NCI-H82 treated with DMSO at 0.1 percent for 48 hours (cell line): Measurements from ENCODE around the gene MOV10L1.
"Not testable (repeated sequence)": the region's sequence is repeated elsewhere in the genome, so short reads cannot be mapped to it uniquely, and the experiment has no call there.

Source experiments
- DNase-seq: peaks from one replicate; lab custom pipeline; 2025; ENCODE audit not compliant: unreplicated experiment; lab: John Stamatoyannopoulos, UW

Gene MOV10L1

GRCh38 chr22:50199829-50200460 is 110.1 kb downstream of the MOV10L1 start:
- no peak for DNase-seq

- DNase-seq: peak; percentile 58
Observed at GRCh38 chr22:50200461-50201190, 110.8 kb downstream of the MOV10L1 start, which contains the start of gene SELENOO. Gene SELENOO, plus strand, starts transcription at chr22:50201011. Its CDS starts 26 bp downstream, at chr22:50201037.

- DNase-seq: no peak
Observed at GRCh38 chr22:50201191-50202129, 111.7 kb downstream of the MOV10L1 start.

- DNase-seq: no peak
Observed at GRCh38 chr22:50202130-50202666, 112.4 kb downstream of the MOV10L1 start.

- DNase-seq: no peak
Observed at GRCh38 chr22:50203288-50203687, 113.5 kb downstream of the MOV10L1 start.

GRCh38 chr22:50204571-50204970 is 114.8 kb downstream of the MOV10L1 start:
- DNase-seq: no peak

- DNase-seq: not testable (repeated sequence)
Observed at GRCh38 chr22:50204998-50205397, 115.2 kb downstream of the MOV10L1 start.

- DNase-seq: no peak
Observed at GRCh38 chr22:50205781-50206569, 116.2 kb downstream of the MOV10L1 start.

GRCh38 chr22:50206599-50206998 is 116.8 kb downstream of the MOV10L1 start:
- DNase-seq: no peak

- DNase-seq: no peak
Observed at GRCh38 chr22:50207383-50208140, 117.8 kb downstream of the MOV10L1 start.

GRCh38 chr22:50208430-50208938 is 118.7 kb downstream of the MOV10L1 start:
- no peak for DNase-seq

GRCh38 chr22:50208939-50209892 is 119.4 kb downstream of the MOV10L1 start:
- no peak for DNase-seq

- DNase-seq: no peak
Observed at GRCh38 chr22:50209893-50210292, 120.1 kb downstream of the MOV10L1 start.

GRCh38 chr22:50210378-50211139 is 120.8 kb downstream of the MOV10L1 start:
- DNase-seq: no peak

GRCh38 chr22:50211147-50211546 is 121.3 kb downstream of the MOV10L1 start:
- DNase-seq: no peak
